ENCODE data around the gene SFXN1. TPM values are rescaled to one million over a fixed set of nuclear protein-coding genes. Genes with fewer than 3 reads are reported as not detected.
"Not testable (repeated sequence)": the region's sequence is repeated elsewhere in the genome, so short reads cannot be mapped to it uniquely, and the experiment has no call there.

SFXN1 gene
- total and polyA plus RNA-seq, 9 of the 15 experiments (the other 6 are each of a cell fraction or from before 2014, with no cell fraction given) = 31.8 to 261 (median 113) TPM

GRCh38 chr5:175534070-175534932 is 55.9 kb downstream of the SFXN1 start (continued):
- TF ChIP-seq STAT5A (IDR thresholded peaks at IDR 0.05; ENCODE audit: borderline replicate concordance, low read length) (no peak), HMGXB4 (CRISPR knock-in tag; IDR thresholded peaks at IDR 0.05) (no peak), ZNF655 (CRISPR knock-in tag; IDR thresholded peaks at IDR 0.05) (no peak), ZNF551 (CRISPR knock-in tag; IDR thresholded peaks at IDR 0.05) (no peak), CHD4 (IDR thresholded peaks at IDR 0.05; ENCODE audit: insufficient read depth, insufficient replicate concordance, low read depth, low read length, poor library complexity, severe bottlenecking) (no peak), PTRF (tag; IDR thresholded peaks at IDR 0.05) (no peak)

GRCh38 chr5:175535331-175535730 is 57.0 kb downstream of the SFXN1 start:
- not testable (repeated sequence) for DNase-seq (ENCODE audit: extremely low read depth in 1 of 4, low spot score in 3 of 4); H2AFZ ChIP-seq (ENCODE audit: low read depth, low read length); H3K4me2 ChIP-seq (ENCODE audit: insufficient read depth, low read length); H3K27ac ChIP-seq (ENCODE audit: extremely low read depth, low read depth, low read length); FAIRE-seq; H3K27me3 ChIP-seq (ENCODE audit: control insufficient read depth in 2 of 2, insufficient read depth in 2 of 2, low read length in 2 of 2); ATAC-seq; H3K36me3 ChIP-seq (ENCODE audit: control insufficient read depth, insufficient read depth, low read length); H4K20me1 ChIP-seq (replicated peaks; ENCODE audit: control insufficient read depth, insufficient read depth, low read length); BruUV-seq (replicated peaks); H3K9me1 ChIP-seq (ENCODE audit: control insufficient read depth, insufficient read depth, low read length); H3K9ac ChIP-seq (ENCODE audit: insufficient read depth in 1 of 2, low read depth in 2 of 2, low read length in 2 of 2); H3K9me3 ChIP-seq (replicated peaks; ENCODE audit: control insufficient read depth, insufficient read depth, low read depth, low read length); H3K4me1 ChIP-seq (replicated peaks in 1 of 2; ENCODE audit: control insufficient read depth in 2 of 2, insufficient read depth in 2 of 2, low read length in 2 of 2); H3K79me2 ChIP-seq (ENCODE audit: control insufficient read depth, insufficient read depth, low read length); H3K4me3 ChIP-seq
- WGBS (ENCODE audit: insufficient coverage, low coverage, missing lambda C conversion rate) = 4% methylated on average over 3 of the region's 3 CpGs
- in situ Hi-C loops (cut with MboI) (loop anchor here (5.0 kb wide), 1 partner anchor 162 kb away; no protein-coding TSS in a partner anchor), intact Hi-C loops (cut with micrococcal nuclease) (loop anchor here (2.0 to 10.0 kb wide), 3 partner anchors 155 to 339 kb away; partner anchors contain the start of gene CPLX2)
- ChIA-PET POLR2A (interaction anchor here (0.7 to 0.9 kb wide), 2 partner anchors 10 to 356 kb away, joined by 3 read pairs; no protein-coding TSS in a partner anchor), CTCF (ENCODE audit: low intra/inter-chr PET ratio) (interaction anchor here (2.2 to 2.7 kb wide), 2 partner anchors 184 to 194 kb away, joined by 18 to 39 read pairs; no protein-coding TSS in a partner anchor)

Data from K562 (cell line).